ENCODE measurements around the gene WDFY4.

Gene WDFY4

DNA sequence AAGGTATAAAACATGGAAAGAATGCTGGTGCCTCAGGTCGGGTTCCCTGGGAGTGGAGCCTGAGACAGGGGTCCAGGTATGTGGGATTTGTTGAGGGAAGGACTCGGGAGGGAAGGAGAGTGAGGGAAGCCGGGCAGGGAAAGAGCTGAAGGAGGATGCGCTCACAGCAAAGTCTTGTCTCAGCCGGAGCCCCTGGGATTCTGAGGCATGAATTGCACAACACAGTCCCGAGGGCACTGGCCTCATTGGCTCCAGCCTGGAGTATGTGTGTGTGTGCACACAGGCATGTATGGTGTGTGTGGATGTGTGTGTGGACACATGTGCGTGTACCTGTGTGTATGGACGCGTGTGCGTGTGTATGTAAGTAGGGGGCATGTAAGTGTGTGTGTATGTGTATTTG lies 87.4 kb downstream of the WDFY4 start:
- H3K4me3 ChIP-seq (replicated peaks in 1 of 2; ENCODE audit: low read depth in 2 of 2, low read length in 2 of 2), result no peak overlapping the region
- DNase-seq (ENCODE audit: low read depth in 2 of 2), result no peak
- TF ChIP-seq, protein P1, sequence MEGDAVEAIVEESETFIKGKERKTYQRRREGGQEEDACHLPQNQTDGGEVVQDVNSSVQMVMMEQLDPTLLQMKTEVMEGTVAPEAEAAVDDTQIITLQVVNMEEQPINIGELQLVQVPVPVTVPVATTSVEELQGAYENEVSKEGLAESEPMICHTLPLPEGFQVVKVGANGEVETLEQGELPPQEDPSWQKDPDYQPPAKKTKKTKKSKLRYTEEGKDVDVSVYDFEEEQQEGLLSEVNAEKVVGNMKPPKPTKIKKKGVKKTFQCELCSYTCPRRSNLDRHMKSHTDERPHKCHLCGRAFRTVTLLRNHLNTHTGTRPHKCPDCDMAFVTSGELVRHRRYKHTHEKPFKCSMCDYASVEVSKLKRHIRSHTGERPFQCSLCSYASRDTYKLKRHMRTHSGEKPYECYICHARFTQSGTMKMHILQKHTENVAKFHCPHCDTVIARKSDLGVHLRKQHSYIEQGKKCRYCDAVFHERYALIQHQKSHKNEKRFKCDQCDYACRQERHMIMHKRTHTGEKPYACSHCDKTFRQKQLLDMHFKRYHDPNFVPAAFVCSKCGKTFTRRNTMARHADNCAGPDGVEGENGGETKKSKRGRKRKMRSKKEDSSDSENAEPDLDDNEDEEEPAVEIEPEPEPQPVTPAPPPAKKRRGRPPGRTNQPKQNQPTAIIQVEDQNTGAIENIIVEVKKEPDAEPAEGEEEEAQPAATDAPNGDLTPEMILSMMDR (IDR thresholded peaks at IDR 0.05; ENCODE audit: low read depth, low read length), result no peak

DNA sequence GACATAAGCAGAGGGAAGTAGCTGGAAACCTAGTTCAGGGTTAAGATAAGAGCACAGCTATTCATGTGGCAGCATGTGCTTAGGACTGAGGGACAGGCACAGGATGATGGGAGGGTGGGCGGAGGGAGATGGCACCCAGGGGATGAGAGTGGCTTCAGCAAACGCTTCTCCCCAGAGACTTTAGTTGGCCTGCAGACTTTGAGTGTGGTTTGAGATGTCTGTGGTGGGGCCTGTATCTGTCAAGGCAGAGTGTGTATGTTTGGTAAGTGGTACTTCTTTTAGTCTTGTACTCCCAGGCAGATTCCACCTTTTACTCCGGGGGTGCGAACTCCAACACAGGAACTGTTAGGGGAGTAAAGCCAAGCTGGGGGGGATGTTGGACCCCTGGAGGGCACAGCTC lies 88.9 kb downstream of the WDFY4 start:
- TF ChIP-seq, protein P1 (IDR thresholded peaks at IDR 0.05; ENCODE audit: low read depth, low read length), result no peak
- no peak for DNase-seq (ENCODE audit: low read depth in 2 of 2)
- no peak overlapping the region for H3K4me3 ChIP-seq (replicated peaks in 1 of 2; ENCODE audit: low read depth in 2 of 2, low read length in 2 of 2)

DNA sequence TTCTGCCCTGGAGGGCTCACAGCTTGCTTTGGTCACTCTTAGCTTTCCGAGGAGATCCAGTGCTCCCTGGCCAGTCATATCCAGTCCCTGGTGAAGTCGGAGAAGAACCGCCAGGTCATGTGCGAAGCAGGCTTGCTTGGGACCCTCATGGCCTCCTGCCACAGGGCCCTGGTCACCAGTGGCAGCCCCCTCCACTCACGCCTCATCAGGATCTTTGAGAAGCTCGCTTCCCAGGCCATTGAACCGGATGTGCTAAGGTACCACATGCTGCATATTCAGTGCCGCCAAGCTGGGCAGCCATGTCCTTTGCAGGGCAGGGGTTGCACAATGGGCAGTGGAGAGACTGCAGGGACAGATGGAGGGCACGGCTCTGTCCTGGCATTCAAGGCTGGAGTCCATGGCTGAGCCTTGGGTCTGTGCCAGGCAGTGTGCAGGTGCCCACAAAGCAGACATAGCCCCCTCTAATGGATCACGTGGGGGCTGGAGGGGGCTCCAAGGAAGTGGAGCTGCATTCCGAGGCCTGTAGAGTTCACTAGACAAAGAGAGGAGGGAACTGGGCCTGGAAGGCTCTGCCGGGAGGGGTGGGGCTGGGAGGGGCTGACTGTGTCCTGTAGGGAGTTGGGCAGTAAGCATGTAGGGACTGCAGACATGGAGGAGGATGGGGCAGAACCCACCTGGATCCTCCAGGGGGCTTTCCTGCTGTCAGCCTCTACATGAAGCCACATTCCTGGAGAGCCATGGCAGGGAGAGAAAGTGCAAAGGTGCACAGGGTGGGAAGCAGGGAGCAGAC lies 89.9 kb downstream of the WDFY4 start:
- no peak overlapping the region for H3K4me3 ChIP-seq (replicated peaks in 1 of 2; ENCODE audit: low read depth in 2 of 2, low read length in 2 of 2)
- no peak for DNase-seq (ENCODE audit: low read depth in 2 of 2)
- TF ChIP-seq, protein P1 (IDR thresholded peaks at IDR 0.05; ENCODE audit: low read depth, low read length), result no peak

DNA sequence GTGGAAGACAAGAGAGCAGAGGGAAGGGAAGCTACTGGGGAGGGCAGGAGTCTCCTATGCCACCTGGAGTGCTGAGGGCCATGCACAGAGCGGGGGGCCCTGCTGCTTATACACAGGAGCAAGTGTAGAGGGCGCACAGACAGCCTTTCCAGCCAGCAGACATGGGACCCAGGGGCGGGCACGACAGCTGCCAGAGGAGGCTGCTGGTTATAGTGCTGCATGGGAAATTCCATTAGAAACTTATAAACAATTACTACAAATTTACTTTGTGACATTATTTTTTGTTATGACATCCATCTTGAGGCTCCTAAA lies 90.5 kb downstream of the WDFY4 start:
- TF ChIP-seq, protein P1 (IDR thresholded peaks at IDR 0.05; ENCODE audit: low read depth, low read length), result no peak
- H3K4me3 ChIP-seq (replicated peaks in 1 of 2; ENCODE audit: low read depth in 2 of 2, low read length in 2 of 2), result no peak overlapping the region
- DNase-seq (ENCODE audit: low read depth in 2 of 2), result no peak

DNA sequence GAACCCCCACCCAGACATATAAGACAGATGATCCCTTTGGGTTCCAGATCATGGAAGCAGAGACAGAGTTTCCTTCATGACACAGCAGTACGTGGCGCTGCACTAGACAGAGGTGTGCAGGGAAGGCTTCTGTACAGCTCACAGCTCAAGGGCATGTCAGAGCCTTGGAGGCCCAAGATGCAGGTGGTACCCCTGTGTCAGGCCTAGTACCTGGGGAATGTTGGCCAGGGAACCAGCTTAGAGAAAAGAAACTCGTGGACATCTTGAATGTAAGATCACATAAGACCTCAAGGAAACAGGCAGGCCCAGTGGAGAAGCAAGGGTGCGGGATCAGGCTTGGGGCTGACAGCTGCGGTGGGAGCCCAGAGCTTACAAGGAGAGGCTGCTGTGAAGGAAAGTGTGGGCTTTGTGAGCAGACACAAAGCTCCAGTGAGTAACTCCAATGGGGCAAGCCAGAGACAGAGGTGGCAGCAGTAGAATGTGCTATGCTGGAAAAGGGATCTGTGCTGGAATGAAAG lies 91.4 kb downstream of the WDFY4 start:
- DNase-seq (ENCODE audit: low read depth in 2 of 2), result no peak
- TF ChIP-seq, protein P1 (IDR thresholded peaks at IDR 0.05; ENCODE audit: low read depth, low read length), result no peak
- H3K4me3 ChIP-seq (replicated peaks in 1 of 2; ENCODE audit: low read depth in 2 of 2, low read length in 2 of 2), result no peak overlapping the region

DNA sequence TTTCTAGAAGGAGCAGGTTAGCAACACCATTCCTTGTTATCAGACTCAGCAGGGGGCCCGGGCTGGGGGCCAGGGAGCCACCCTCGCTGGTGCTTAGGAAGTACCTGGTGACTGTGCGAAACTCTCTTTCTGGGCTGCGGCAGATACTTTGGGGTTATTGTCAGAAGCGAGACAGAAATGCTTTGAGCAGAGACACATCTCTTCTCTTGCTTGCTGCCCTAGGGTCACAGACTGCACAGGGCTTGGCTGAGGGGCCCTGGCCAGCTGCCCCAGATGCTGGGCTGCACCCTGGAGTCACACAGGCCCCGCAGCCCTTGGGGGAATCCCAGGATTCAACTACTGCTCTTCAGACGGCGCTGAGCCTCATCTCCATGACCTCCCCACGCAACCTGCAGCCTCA lies 91.9 kb downstream of the WDFY4 start:
- TF ChIP-seq, protein P1 (IDR thresholded peaks at IDR 0.05; ENCODE audit: low read depth, low read length), result no peak
- DNase-seq (ENCODE audit: low read depth in 2 of 2), result no peak
- no peak overlapping the region for H3K4me3 ChIP-seq (replicated peaks in 1 of 2; ENCODE audit: low read depth in 2 of 2, low read length in 2 of 2)

DNA sequence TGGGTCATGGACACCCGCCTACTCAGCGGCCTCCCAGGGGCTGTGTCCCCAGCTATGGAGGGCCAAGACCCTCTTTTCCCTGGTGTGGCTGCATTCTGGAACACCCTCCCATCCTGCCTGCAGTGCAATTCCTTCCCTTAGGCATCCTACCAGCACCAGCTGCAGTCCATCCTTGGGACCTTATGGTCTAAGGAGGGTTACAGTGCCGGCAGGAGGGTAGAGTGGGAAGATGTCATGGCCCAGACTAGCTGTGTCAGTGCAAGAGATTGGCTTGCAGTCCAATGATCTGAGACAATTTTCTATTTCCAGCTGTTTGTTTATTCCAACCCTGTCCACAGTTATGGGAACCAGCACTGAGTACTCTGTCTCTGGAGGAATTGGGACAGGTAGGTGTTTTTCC lies 92.4 kb downstream of the WDFY4 start:
- no peak for DNase-seq (ENCODE audit: low read depth in 2 of 2)
- H3K4me3 ChIP-seq (replicated peaks in 1 of 2; ENCODE audit: low read depth in 2 of 2, low read length in 2 of 2), result no peak overlapping the region
- TF ChIP-seq, protein P1 (IDR thresholded peaks at IDR 0.05; ENCODE audit: low read depth, low read length), result no peak

Data from cardiac fibroblast (primary cell).